Measurements from ENCODE around the gene SDK1.

Gene SDK1

GRCh38 chr7:3292694-3293093 is 8.4 kb upstream of the SDK1 start:
- no peak for DNase-seq

- DNase-seq = no peak
Measured at GRCh38 chr7:3294432-3295100, 6.5 kb upstream of the SDK1 start.

GRCh38 chr7:3297105-3297819 is 3.8 kb upstream of the SDK1 start:
- no peak for DNase-seq

- DNase-seq = peak; percentile 15
Measured at GRCh38 chr7:3300221-3300650, 816 bp upstream of the SDK1 start.

GRCh38 chr7:3301449-3301731 is 338 bp downstream of the SDK1 start:
- no peak for DNase-seq

- DNase-seq = no peak
Measured at GRCh38 chr7:3301831-3302618, 973 bp downstream of the SDK1 start.

- no peak for DNase-seq
Measured at GRCh38 chr7:3302681-3303320, 1.7 kb downstream of the SDK1 start.

- no peak for DNase-seq
Measured at GRCh38 chr7:3304131-3304530, 3.1 kb downstream of the SDK1 start.

- DNase-seq = no peak
Measured at GRCh38 chr7:3307435-3307834, 6.4 kb downstream of the SDK1 start.

GRCh38 chr7:3309140-3309539 is 8.1 kb downstream of the SDK1 start:
- no peak for DNase-seq

GRCh38 chr7:3309956-3310355 is 8.9 kb downstream of the SDK1 start:
- DNase-seq = no peak

- no peak for DNase-seq
Measured at GRCh38 chr7:3310884-3311283, 9.8 kb downstream of the SDK1 start.

- DNase-seq = no peak
Measured at GRCh38 chr7:3312583-3312982, 11.5 kb downstream of the SDK1 start.

GRCh38 chr7:3318874-3319273 is 17.8 kb downstream of the SDK1 start:
- DNase-seq = no peak

GRCh38 chr7:3321206-3321605 is 20.2 kb downstream of the SDK1 start:
- DNase-seq = no peak

GRCh38 chr7:3321745-3322144 is 20.7 kb downstream of the SDK1 start:
- DNase-seq = no peak

GRCh38 chr7:3326246-3326645 is 25.2 kb downstream of the SDK1 start:
- DNase-seq = no peak

GRCh38 chr7:3327099-3327498 is 26.0 kb downstream of the SDK1 start:
- no peak for DNase-seq

GRCh38 chr7:3327655-3328054 is 26.6 kb downstream of the SDK1 start:
- DNase-seq = no peak

- no peak for DNase-seq
Measured at GRCh38 chr7:3332308-3332707, 31.3 kb downstream of the SDK1 start.

- no peak for DNase-seq
Measured at GRCh38 chr7:3333861-3334260, 32.8 kb downstream of the SDK1 start.

GRCh38 chr7:3336042-3336665 is 35.1 kb downstream of the SDK1 start:
- DNase-seq = no peak

- no peak for DNase-seq
Measured at GRCh38 chr7:3338161-3338560, 37.1 kb downstream of the SDK1 start.

Measured in 8988T (cell line).